B cell (primary cell): ENCODE data around the gene CDK9. TPM values are rescaled to one million over a fixed set of nuclear protein-coding genes. Genes with fewer than 3 reads are reported as not detected.

Experiments used
- ATAC-seq: fragments of 200-7000 bp; cut with Tn5 transposase; one replicate; pipeline ENCODE4 v1.10.0; 2021; ENCODE audit warnings: low read depth, mild to moderate bottlenecking, moderate number of reproducible peaks, moderate library complexity
- CTCF ChIA-PET: fragments of 350-600 bp; sonication (Branson Sonifier 250); formaldehyde crosslinking; loops from one replicate; lab custom pipeline; 2021; ENCODE audit warnings: antibody characterized with exemption, inconsistent platforms; lab: Charles Lee
- POLR2A ChIA-PET: fragments of 350-600 bp; sonication (Branson Sonifier 250); formaldehyde crosslinking; loops from one replicate; lab custom pipeline; 2021; ENCODE audit warnings: antibody characterized with exemption; lab: Charles Lee
- DNase-seq: peaks from one replicate; pipeline ENCODE4 v3.0.0; 2013
- H2AFZ ChIP-seq: 2 replicates; pipeline ENCODE4 v1.6.1; 2012; ENCODE audit warnings: mild to moderate bottlenecking, low read depth, low read length; ENCODE audit not compliant: insufficient read depth, poor library complexity, severe bottlenecking
- H3K27ac ChIP-seq, 2 donors: 1 replicate in 1 of 2; 2 replicates in 1 of 2; pipeline ENCODE4 v1.5.1; 2012 to 2013; ENCODE audit warnings: low read length in 2 of 2, mild to moderate bottlenecking in 2 of 2, moderate library complexity in 1 of 2
- H3K27me3 ChIP-seq, 4 experiments: fragments of 200-600 bp in 1 of 4; sonication (generic) in 1 of 4; replicated peaks in 1 of 4; 1 replicate in 2 of 4; 2 replicates in 2 of 4; pipeline versions ENCODE4 v1.6.1 to v1.7.0; 2013 to 2016; ENCODE audit warnings: low read length in 3 of 4, mild to moderate bottlenecking in 2 of 4, mixed read lengths in 1 of 4, moderate library complexity in 1 of 4; ENCODE audit not compliant: insufficient read depth in 4 of 4, control insufficient read depth in 3 of 4; ENCODE audit errors: control extremely low read depth in 1 of 4
- H3K36me3 ChIP-seq, 2 experiments: replicated peaks in 1 of 2; 1 replicate in 1 of 2; 2 replicates in 1 of 2; pipeline versions ENCODE4 v1.6.1 to v1.7.1; 2013; ENCODE audit warnings: low read length in 1 of 2; ENCODE audit not compliant: insufficient read depth in 2 of 2, control insufficient read depth in 1 of 2; ENCODE audit errors: control extremely low read depth in 1 of 2, extremely low read depth in 1 of 2
- H3K4me1 ChIP-seq, 2 donors: fragments of 200-600 bp in 1 of 2; sonication (generic) in 1 of 2; 1 replicate in 1 of 2; 2 replicates in 1 of 2; pipeline versions ENCODE4 v1.5.1 to v1.6.1; 2013 to 2017; ENCODE audit warnings: low read length in 2 of 2; ENCODE audit not compliant: control insufficient read depth in 2 of 2, insufficient read depth in 2 of 2
- H3K4me2 ChIP-seq: replicated peaks from 2 replicates; pipeline ENCODE3; 2012; ENCODE audit warnings: mild to moderate bottlenecking, low read depth, low read length; ENCODE audit not compliant: poor library complexity, severe bottlenecking
- H3K4me3 ChIP-seq, 5 experiments: fragments of 200-600 bp in 1 of 5; sonication (generic) in 1 of 5; 1 replicate in 3 of 5; 2 replicates in 2 of 5; pipeline versions ENCODE4 v1.5.1 to v1.7.0; 2011 to 2016; ENCODE audit warnings: low read length in 4 of 5, mild to moderate bottlenecking in 4 of 5, low read depth in 2 of 5, control low read depth in 1 of 5, moderate library complexity in 1 of 5; ENCODE audit not compliant: insufficient read depth in 1 of 5; ENCODE audit errors: control extremely low read depth in 1 of 5, extremely low read depth in 1 of 5
- H3K79me2 ChIP-seq: fragments of 200-600 bp; sonication (generic); one replicate; pipeline ENCODE4 v1.6.0; 2016; ENCODE audit warnings: low read length; ENCODE audit not compliant: control insufficient read depth, insufficient read depth
- H3K9ac ChIP-seq: fragments of 200-600 bp; sonication (generic); 2 replicates; pipeline ENCODE4 v1.6.1; 2017; ENCODE audit warnings: mild to moderate bottlenecking, low read length, moderate library complexity
- H3K9me3 ChIP-seq, 3 donors: one replicate each; pipeline versions ENCODE4 v1.6.1 to v1.7.1; 2013; ENCODE audit warnings: low read length in 2 of 3; ENCODE audit not compliant: control insufficient read depth in 2 of 3, insufficient read depth in 1 of 3; ENCODE audit errors: control extremely low read depth in 1 of 3
- H4K20me1 ChIP-seq: 2 replicates; pipeline ENCODE4 v1.6.0; 2012; ENCODE audit warnings: mild to moderate bottlenecking, low read length; ENCODE audit not compliant: insufficient read depth, control insufficient read depth, poor library complexity, severe bottlenecking
- H3K27ac Mint-ChIP-seq: one replicate; pipeline ENCODE4 v1.8.0; 2021; ENCODE audit warnings: mixed read lengths
- H3K27me3 Mint-ChIP-seq: one replicate; pipeline ENCODE4 v1.8.0; 2021; ENCODE audit warnings: mixed read lengths
- H3K4me1 Mint-ChIP-seq: one replicate; pipeline ENCODE4 v1.8.0; 2021; ENCODE audit warnings: mixed read lengths
- H3K4me3 Mint-ChIP-seq: one replicate; pipeline ENCODE4 v1.8.0; 2021; ENCODE audit warnings: mixed read lengths
- H3K9me3 Mint-ChIP-seq: one replicate; pipeline ENCODE4 v1.8.0; 2022; ENCODE audit warnings: mixed read lengths; ENCODE audit not compliant: insufficient read depth
- CTCF ChIP-seq: fragments of 200-600 bp; IDR thresholded peaks from one replicate; pipeline ENCODE4 v1.8.0; 2022; ENCODE audit warnings: antibody characterized with exemption, mild to moderate bottlenecking
- EZH2 ChIP-seq: IDR thresholded peaks from 2 replicates; pipeline ENCODE4 v1.6.1; 2012; ENCODE audit warnings: borderline replicate concordance, low read depth, mild to moderate bottlenecking, moderate library complexity, low read length; ENCODE audit not compliant: insufficient read depth, poor library complexity, severe bottlenecking
- WGBS: methylation state at CpG from one replicate; pipeline ENCODE4 v1.1.5; 2013; ENCODE audit warnings: missing lambda C conversion rate; ENCODE audit not compliant: insufficient coverage; 5-methylcytosine and 5-hydroxymethylcytosine counted together
- intact Hi-C: fragments of 100-400 bp; cut with micrococcal nuclease; formaldehyde crosslinking; loops from one replicate; pipeline ENCODE4 v1.10.0; 2022
- polyA plus RNA-seq: library from polyadenylated mRNA; depleted of rRNA; stranded (reverse); fragments of >200 nt; gene quantifications from 2 replicates; pipeline ENCODE4 v1.2.3, GENCODE V29; 2012
- total RNA-seq, 2 donors: library from RNA; stranded (reverse); fragments of 120-200 nt in 1 of 2; gene quantifications; 1 replicate in 1 of 2; 2 replicates in 1 of 2; pipeline versions ENCODE4 v1.2.3 to v1.2.4, GENCODE V29; 2013 to 2022

CDK9 gene
- total and polyA plus RNA-seq, 2 donors (not counting 1 experiment from before 2014, with no cell fraction given) = 145 to 176 TPM

- DNase-seq (no peak), ATAC-seq (peak; percentile 29)
- Mint-ChIP-seq H3K4me3 (peak overlapping the region; percentile 67), H3K27me3 (no peaks in the 10 kb centered on the region), H3K4me1 (peaks cover 29% of the 10 kb centered on the region), H3K27ac (peak overlapping the region; percentile 89), H3K9me3 (no peaks in the 10 kb centered on the region)
- TF ChIP-seq CTCF (no peak), EZH2 (no peak)
- peaks cover 20 to 29% of the 10 kb centered on the region in 2 donors for H3K4me1 ChIP-seq
- H3K79me2 ChIP-seq = peaks cover 10% of the 10 kb centered on the region
- POLR2A ChIA-PET = interaction anchor here (0.6 to 1.3 kb wide), 4 partner anchors 10 to 107 kb away, joined by 3 to 5 read pairs (median 4); partner anchors contain the start of gene CDK9
- H3K4me3 ChIP-seq = no peak overlapping the region
- H3K9me3 ChIP-seq = no peaks in the 10 kb centered on the region
- H3K36me3 ChIP-seq = peaks cover 0 to 6% of the 10 kb centered on the region in 2 experiments
- H2AFZ ChIP-seq = peak overlapping the region; percentile 39
- peak overlapping the region; percentile 32 to 33 for H3K27ac ChIP-seq
- CTCF ChIA-PET = interaction anchor here (0.5 to 2.9 kb wide), 6 partner anchors 9 to 299 kb away, joined by 3 to 12 read pairs (median 5); partner anchors contain the start of gene CDK9
- peaks cover 6% of the 10 kb centered on the region for H4K20me1 ChIP-seq
- H3K27me3 ChIP-seq = no peaks in the 10 kb centered on the region
- H3K4me2 ChIP-seq = peak overlapping the region; percentile 57
- WGBS = 55% methylated on average over 3 of the region's 8 CpGs
- H3K9ac ChIP-seq = no peak overlapping the region
- intact Hi-C loops = no loop called here
These were observed 10.5 kb downstream of the CDK9 start for GRCh38 chr9:127796225-127796813.

DNA sequence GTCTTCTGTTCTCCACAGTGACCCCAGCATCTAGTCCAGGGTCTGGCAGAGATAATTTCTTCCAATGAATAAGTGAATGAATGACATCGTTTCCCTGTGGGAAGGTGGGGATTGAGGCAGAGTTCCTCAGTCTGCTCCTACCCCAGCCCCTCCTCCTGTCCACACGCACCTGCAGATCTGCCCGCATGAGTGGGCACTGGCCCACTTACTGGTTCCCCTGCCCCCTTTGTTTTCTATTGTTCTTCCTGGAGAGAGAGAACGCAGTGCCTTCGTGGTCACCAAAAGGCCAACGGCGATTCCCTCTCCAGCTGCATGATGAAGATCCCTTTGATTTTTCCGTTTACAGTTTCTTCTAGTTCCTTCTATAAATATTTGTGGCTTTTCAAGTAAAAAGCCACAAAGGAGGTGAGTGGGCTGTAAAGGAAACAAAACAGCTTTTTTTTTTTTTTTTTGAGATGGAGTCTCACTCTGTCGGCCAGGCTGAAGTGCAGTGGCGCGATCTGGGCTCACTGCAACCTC lies 11.1 kb downstream of the CDK9 start:
- H3K4me1 Mint-ChIP-seq = peaks cover 32% of the 10 kb centered on the region
- Histone ChIP-seq H3K79me2 (peaks cover 9% of the 10 kb centered on the region), H3K9ac (peak overlapping the region; percentile 41), H2AFZ (peak overlapping the region; percentile 39), H3K27ac (peak overlapping the region; percentile 32 to 33), H4K20me1 (peaks cover 6% of the 10 kb centered on the region), H3K36me3 (peaks cover 0 to 2% of the 10 kb centered on the region in 2 experiments), H3K4me3 (peak overlapping the region in 4 of 5 experiments; percentile 11 to 42 (median 32)), H3K4me1 (peaks cover 23 to 32% of the 10 kb centered on the region in 2 donors), H3K9me3 (no peaks in the 10 kb centered on the region), H3K27me3 (no peaks in the 10 kb centered on the region), H3K4me2 (peak overlapping the region; percentile 57)
- peak overlapping the region; percentile 89 for H3K27ac Mint-ChIP-seq
- peak overlapping the region; percentile 67 for H3K4me3 Mint-ChIP-seq
- DNase-seq = no peak
- POLR2A ChIA-PET = interaction anchor here (0.6 to 1.3 kb wide), 6 partner anchors 8 to 167 kb away, joined by 3 to 5 read pairs (median 4); partner anchors contain the start of gene CDK9
- ATAC-seq = peak; percentile 70
- intact Hi-C loops = no loop called here
- no peak for TF ChIP-seq EZH2
- TF ChIP-seq CTCF = no peak
- H3K27me3 Mint-ChIP-seq = no peaks in the 10 kb centered on the region
- no CpG with 5 or more reads among the region's 11 CpGs for WGBS
- H3K9me3 Mint-ChIP-seq = no peaks in the 10 kb centered on the region
- CTCF ChIA-PET = interaction anchor here (0.5 to 2.9 kb wide), 7 partner anchors 9 to 300 kb away, joined by 3 to 12 read pairs (median 5); partner anchors contain the start of genes CDK9 and TOR2A
